ENCODE results near the gene COBL.

Gene COBL

DNA sequence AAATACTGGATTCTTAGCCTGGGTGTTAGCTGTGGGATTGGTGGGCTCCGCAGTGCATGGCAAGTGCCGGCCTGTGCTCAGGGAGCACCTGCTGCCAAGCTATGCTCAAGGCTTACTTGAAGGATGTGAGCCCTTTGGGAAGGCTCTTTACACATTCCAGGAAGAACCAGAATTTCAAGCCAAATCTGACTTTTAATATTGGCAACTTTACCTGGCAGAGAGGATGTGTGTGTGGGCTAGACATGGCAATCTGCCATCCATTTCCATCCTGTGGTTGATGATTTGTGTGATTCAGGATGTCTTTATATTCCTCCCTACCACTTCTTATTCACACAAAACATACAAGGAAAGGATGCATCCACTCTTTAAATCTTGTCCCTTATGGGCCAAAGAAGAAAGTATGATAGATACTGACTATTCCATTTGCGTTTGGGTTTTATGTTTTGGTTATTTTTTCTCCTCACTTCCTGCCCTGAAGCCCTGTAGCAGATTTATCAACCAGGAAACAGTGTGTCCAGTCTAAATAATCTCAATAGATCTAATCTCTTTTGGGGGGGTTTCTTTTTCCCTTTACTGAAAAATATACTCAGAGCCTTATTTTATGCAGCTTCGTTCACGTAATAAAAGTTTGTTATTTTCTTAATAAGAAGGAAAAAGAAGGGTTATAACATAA lies 247.1 kb downstream of the COBL start:
- peak; percentile 15 for DNase-seq

DNA sequence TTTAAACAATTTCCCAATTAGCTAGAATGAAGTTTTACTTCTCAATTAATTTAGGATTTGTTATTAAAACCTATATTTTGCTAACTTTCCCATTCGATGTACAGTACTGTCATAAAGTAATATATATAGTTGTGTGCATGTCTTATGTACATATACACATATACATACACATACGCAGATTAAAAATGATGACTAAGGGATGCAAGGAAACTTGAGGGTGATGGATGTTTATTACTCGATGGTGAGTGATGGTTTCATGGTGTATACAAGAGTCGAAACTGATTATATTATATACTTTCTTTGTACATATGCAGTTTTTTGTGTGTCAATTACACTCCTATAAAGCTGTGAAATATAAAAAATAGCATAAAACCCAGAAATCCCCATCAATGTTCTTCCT lies 248.2 kb downstream of the COBL start:
- no peak for DNase-seq

- DNase-seq: peak; percentile 57
Observed at GRCh38 chr7:51067757-51068156, 248.9 kb downstream of the COBL start.

GRCh38 chr7:51067258-51067657 lies 249.4 kb downstream of the COBL start:
- DNase-seq: no peak

- no peak for DNase-seq
Observed at GRCh38 chr7:51066405-51066882, 250.2 kb downstream of the COBL start.

- no peak for DNase-seq
Observed at GRCh38 chr7:51065766-51066165, 250.8 kb downstream of the COBL start.

DNA sequence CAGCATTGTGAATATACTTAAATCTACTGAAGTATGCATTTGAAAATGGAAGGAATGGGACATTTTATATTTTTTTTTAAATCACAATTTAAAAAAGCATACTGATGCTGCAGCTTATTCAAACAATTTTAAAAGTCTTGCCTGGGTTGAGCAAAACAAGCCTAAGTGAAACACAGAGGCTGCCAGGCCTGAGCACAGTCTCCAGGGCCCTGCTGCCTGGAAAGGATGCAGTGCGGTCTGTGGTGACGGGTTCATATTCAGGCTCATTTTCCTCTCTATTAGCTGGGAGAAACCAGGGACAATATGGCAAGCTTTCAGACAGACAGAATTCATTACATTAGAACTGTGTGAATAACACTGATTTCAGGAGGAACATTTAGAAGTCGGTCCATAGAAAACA lies 251.9 kb downstream of the COBL start:
- no peak for DNase-seq

DNA sequence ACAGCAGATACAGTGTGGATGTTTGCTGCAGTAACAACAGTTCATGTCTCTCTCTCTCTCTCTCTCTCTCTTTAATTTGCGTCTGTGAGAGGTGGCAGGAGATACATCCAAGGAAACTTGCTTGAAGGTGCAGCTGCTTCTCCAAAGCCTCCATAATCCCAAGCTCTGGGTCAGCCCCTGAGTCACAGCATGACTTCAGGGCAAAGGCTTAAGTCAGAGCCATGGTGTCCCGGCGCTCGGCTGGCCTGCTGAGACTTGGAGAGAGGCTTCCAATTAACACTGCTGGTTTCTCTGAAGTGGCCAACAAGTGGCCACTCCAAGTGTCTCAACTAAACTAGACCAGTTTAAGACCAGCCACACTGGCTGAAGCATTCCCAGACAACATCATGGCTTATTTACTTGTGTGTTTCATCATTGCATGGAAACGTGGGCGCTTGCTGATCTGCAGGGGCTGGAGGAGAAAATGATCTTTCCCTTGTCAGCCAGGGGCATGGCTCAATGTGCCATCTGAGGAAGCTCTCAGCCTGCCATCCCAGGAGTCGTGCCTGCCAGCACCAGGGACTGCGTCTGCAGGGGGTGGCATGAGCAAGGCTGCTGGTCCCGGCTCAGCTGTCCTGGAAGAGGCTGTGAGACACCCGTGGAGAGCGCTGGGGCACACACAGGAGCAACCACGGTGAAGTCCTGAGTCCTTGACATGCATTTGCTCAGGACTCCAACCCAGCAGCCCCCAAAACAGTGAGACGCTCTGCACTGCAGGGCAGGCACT lies 254.2 kb downstream of the COBL start:
- no peak for DNase-seq

DNA sequence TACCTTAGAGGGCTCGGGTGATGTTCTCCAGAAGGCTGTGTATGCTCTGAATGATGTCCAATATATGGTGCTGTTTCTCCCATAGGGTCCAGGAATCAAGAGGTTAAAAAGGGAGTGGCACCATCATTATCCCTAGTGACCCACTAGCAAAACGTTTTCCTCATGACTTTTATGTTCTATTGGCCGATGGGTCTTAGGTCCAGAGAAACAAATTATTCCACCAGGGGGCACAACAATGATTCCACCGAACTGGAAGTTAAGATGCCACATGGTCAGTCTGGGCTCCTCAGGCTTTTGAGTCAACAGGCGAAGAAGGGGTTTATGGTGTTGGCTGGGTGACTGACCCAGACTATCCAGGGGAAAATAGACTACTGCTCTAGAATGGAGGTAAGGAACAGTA lies 256.1 kb downstream of the COBL start:
- no peak for DNase-seq

- DNase-seq: no peak
Observed at GRCh38 chr7:51059504-51060142, 257.0 kb downstream of the COBL start.

DNA sequence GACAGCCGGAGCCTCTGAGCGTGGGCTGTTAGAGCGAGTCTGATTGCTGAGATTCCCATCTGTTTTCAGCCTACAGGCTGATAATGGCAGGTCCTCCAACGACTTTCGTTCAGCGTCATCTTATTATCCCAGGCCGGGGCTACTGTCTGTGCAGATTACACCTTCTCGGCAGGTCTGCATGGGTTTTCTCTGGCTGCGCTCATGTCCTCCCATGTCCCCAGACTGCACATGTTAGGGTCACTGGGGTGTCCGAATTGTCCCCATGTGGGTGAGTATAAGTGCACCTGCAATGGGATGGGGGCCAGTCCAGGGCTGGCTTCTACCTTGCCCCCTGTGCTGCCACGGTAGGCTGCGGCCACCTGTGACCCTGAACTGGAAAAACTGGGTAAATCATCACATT lies 257.8 kb downstream of the COBL start:
- DNase-seq: no peak

DNA sequence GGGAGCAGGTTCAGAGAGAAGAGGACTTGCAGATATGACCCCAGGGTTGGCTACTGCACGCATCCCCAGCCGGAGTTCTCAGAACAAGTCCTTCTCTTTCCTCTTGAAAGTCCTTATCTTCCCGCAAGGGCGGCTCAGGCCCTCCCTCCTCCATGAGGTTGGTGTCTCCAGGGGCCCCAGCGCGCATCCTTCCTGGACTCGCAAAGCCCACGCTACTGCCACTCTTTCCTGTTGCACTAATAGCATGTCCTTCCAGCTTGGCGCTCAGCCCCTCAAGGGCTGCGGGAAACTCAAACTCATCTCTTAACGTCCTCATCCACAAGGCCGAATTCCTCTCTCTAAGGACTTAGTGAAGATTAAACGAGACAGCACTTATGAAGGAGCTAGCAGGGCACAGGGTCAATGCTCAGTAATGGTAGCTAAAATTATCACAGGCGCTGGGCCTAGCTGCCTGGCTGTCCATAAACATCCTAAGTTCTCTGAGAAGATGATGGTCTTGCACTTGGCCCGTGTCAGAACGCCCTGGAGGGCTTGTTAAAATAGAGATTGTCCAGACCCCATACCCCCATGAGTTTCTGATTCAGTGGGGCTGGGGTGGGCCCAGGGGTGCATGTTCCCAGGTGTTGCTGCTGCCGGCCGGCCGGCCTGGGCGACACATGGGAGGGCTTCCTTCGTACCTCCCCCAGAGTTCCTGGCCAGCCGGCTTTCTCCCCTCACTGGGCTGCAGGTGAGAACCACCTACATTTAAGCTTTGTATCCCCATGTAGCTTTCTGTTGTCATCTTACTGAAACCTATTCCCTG lies 261.4 kb downstream of the COBL start:
- no peak for DNase-seq

DNA sequence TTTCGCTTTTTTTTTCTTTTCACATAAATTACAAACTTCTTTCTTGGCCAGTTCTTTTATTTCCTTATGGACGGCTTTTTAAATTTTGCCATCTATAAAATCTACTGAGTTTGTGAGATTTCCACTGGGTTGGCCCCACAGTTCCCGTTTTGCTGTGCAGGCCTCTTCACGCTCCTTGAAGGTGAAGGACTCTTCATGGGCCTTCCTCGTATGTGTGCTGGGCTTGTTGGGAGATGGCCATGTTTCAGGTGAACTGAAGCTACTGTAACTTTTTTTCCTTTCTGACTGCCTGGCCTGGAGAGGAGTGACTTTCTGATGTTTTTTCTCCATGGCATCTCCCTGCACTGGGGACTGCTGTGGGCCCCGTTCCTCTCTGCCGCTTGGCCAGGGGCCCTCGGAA lies 262.4 kb downstream of the COBL start:
- no peak for DNase-seq

DNA sequence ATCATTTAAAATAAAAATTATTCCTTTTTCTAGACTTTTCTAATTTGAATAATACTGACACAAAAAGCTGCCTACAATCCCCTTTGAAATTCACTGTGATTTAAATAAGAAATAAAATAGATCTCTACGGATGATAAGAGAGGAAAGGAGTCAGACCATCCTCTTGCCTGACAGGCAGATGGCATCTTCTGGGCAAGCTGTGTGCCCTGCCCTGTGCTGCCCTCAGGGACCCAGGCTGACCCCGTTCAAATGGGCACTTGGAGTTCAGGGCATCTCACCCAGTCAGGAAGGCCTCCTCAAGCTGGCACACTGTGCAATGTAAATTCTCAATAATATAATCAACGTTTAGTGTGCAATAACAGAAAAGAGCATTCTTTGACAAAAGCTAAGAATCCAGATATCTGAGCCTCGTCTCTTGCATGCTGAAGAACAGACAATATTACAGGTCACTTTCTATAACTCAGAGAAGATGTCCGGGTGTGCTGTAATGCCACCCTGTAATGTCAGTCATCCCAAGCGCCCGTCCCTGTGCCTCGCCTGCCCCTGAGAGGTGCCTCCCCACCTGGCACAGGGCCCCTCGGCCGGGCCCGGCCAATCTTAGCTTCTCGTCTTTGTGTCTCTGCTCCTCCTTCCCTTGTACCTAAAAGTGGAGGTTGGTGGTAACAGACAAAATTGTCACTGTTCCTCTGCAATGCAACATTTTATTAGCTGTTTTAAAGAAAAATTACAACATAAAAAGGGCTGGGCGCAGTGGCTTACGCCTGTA lies 263.3 kb downstream of the COBL start:
- no peak for DNase-seq

- no peak for DNase-seq
Observed at GRCh38 chr7:51046482-51046881, 270.1 kb downstream of the COBL start.

DNA sequence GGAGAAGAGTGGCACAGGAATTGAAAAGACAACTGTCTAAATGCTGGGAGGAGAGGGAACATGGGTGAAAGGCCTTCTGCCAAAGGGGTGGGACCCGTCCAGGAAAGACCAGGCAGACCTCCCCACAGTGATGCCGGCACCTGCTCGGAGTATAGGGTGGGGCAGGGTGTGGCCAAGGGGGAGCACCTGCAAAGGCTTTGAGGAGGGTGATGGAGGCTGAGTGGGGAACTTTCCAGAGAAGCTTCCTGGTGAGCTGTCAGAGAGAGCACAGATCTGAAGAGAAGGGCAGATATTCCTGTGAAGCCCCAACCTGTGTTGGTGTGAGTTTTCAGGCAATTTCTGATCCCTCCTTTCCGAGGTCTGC lies 270.5 kb downstream of the COBL start:
- DNase-seq: no peak

DNA sequence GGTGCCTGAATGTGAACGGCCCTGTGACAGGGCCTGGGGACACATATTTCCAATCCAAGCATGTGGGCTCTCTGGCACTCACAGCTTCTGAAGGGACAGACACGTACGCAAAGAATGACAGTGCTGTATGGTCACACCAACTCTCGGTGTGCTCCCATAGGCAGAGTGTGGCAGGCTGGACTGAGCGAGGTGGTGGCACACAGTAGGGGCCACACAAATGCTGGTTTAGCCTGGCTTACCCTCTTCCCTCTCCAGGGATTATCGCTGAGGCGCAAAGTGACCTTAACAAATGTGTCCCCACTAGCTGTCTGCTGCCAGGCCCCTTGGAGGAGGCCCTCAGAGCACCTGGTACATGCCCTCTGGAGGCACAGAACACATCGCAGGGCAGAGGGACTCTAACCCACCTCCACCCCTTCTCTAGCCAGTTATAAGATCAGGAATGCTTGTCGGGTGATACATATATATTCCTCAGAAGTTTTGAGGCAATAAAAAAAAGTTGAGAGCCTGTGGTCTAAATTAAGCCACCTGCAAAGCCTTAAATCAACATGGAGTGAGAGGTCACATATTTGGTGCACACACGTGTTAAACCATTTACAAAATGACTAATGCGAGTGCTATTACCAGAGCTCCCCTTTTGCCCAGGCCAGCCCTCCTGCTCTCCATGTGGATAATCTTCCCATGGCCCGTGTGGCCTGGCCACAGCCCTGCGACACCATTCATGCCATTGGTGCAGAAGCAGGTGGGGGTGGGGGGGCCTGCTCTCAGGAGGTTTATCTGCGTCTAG lies 271.1 kb downstream of the COBL start:
- DNase-seq: peak; percentile 81

- DNase-seq: no peak
Observed at GRCh38 chr7:51043461-51043860, 273.1 kb downstream of the COBL start.

- peak; percentile 84 for DNase-seq
Observed at GRCh38 chr7:51040787-51041186, 275.8 kb downstream of the COBL start.

DNA sequence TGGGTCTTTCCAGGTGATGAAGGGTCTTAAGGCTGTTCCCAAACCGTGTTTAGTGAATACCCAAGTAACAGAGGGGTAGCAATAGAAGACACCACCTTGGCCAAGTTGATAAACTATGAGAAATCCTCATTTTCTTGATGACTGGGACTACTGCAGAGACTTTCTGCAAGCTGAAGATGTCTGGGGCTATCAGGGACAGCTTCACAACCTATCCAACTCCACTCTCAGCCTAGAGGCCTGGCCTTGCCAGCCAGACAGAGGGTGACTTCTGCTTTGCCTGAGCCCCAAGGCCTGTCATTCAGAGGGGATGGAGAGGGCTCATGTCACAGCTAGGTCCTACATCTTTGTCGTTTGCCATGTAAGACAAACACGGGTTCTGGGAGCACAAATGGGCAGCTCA lies 278.0 kb downstream of the COBL start:
- no peak for DNase-seq

GRCh38 chr7:51035716-51036115 lies 280.9 kb downstream of the COBL start:
- DNase-seq: peak; percentile 54

Data from fibroblast of skin of right biceps (primary cell).